ENCODE data around the gene RPS6KB2.

Gene RPS6KB2

DNA sequence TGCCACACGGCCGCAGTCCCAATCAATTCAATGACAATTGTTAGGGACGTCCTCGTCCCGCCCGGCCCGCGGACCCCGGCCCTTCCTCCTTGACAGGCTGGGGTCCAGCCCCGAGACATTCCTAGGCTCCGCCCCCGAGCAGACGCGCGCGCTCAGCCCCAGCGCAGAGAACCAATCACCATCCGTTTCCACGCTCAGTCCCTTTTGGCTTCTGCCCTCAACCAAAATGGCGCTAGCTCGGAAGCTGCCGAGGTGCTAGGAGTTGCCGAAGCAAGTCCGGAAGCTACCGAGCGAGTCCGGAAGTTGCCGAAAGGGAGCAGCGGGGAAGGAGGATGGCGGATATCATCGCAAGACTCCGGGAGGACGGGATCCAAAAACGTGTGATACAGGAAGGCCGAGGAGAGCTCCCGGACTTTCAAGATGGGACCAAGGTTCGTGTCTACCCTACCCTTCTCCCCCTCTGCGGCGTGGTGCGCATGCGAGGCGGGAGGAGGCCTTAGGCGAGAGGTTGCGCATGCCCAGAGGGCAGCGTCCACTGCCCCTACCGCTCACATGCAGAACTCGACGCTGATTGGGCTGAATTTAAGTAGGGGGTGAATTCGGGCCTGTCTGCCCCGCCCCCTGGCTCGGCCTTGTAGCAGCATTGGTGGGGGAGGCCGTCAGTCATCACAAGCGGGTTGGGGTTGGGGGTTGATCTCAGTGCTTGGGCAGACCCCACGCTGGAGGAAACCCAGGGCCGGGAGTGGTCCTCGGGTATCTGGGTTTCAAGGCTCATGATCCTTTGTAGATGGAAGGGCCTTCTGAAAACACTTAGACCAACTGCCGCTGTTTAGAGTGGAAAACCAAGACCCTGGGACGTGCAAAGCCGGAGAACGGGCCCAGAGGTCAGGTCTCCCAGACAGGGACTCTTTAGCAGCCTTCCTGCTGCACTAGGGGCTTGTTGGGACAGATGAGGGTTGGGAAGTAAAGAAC lies 54.8 kb downstream of the RPS6KB2 start, which contains the start of gene AIP:
Gene AIP (plus strand): TSS at position 200 of the 972 bp plus-strand sequence. CDS start 133 bp downstream, at position 333.
- DNase-seq (ENCODE audit: low read depth) = peak; percentile 87
- TF ChIP-seq, protein P1, sequence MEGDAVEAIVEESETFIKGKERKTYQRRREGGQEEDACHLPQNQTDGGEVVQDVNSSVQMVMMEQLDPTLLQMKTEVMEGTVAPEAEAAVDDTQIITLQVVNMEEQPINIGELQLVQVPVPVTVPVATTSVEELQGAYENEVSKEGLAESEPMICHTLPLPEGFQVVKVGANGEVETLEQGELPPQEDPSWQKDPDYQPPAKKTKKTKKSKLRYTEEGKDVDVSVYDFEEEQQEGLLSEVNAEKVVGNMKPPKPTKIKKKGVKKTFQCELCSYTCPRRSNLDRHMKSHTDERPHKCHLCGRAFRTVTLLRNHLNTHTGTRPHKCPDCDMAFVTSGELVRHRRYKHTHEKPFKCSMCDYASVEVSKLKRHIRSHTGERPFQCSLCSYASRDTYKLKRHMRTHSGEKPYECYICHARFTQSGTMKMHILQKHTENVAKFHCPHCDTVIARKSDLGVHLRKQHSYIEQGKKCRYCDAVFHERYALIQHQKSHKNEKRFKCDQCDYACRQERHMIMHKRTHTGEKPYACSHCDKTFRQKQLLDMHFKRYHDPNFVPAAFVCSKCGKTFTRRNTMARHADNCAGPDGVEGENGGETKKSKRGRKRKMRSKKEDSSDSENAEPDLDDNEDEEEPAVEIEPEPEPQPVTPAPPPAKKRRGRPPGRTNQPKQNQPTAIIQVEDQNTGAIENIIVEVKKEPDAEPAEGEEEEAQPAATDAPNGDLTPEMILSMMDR (IDR thresholded peaks at IDR 0.05; ENCODE audit: control insufficient read depth, insufficient read depth, low read depth, low read length, missing control alignments) = peak; percentile 8
- peak within 1 kb of the TSS; percentile 66 for H3K4me3 ChIP-seq (ENCODE audit: control insufficient read depth, low read depth, low read length)

DNA sequence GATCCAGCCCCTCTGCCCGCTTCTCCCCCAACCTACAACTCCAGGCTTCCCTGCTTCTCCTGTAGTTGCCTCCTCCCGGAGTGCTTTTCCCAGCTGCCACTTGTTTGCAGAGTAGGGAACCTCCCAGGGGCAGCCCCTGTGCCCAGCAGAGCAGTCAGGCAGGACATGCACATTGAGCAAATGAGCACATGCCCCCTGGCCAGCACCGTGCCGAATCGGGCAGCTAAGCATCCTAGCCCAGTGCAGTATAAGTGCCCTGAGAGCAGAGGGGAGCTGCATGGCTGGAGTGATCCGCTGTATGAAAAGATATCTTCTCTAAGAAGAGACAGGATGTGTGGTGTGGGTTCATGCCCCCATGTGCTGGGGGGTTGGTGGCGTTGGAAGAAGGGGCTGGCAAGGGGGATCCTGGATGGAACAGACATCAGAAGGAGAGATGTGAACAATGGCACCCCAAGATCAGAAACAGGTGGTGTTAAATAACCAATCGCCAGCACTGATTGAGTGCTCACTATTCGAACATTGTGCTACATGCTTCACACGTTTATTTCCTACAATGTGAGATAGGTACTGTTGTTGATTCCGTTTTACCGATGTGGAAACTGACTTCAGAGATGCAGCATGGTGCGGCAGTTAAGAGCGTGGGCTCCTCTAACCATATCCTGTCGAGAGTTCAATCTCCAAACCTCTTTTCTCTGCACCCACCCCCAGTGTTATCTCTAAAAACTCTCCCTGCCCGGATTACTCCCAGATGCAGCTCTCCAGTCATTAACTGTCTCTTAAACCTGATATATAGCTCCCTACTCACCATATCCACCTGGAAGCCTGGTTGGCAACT lies 55.8 kb downstream of the RPS6KB2 start:
- TF ChIP-seq, protein P1 (IDR thresholded peaks at IDR 0.05; ENCODE audit: control insufficient read depth, insufficient read depth, low read depth, low read length, missing control alignments) = no peak
- no peak overlapping the region for H3K4me3 ChIP-seq (ENCODE audit: control insufficient read depth, low read depth, low read length)
- DNase-seq (ENCODE audit: low read depth) = no peak

DNA sequence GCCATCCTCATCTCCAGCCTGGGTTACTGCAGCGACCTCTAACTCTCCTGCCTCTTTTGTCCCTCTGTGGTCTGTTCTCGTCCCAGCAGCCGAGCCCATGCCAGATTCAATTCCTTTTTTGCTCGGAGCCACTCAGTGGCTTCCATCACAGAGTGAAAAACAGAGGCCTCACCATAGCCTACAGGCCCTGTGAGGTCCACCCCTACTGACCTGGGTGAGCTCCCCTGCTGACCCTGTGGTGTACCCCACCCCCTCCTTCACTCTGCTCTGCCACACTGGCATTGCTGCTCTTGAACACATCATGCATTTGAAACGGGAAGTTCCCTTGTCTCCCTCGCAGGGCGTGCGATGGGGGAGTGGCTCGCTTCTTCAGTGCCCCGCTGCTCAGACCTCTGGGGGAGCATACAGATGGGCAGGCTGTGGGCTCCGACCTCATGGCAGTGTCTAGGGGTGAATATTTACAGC lies 56.6 kb downstream of the RPS6KB2 start:
- TF ChIP-seq, protein P1 (IDR thresholded peaks at IDR 0.05; ENCODE audit: control insufficient read depth, insufficient read depth, low read depth, low read length, missing control alignments) = no peak
- no peak for DNase-seq (ENCODE audit: low read depth)

More for the DNA sequence above, 56.6 kb downstream of the RPS6KB2 start:
- no peak overlapping the region for H3K4me3 ChIP-seq (ENCODE audit: control insufficient read depth, low read depth, low read length)
